Bronchial epithelial cell (primary cell): ENCODE measurements around the gene UBXN11. TPM values are rescaled to one million over a fixed set of nuclear protein-coding genes. Genes with fewer than 3 reads are reported as not detected.
"Not testable (repeated sequence)": the region's sequence is repeated elsewhere in the genome, so short reads cannot be mapped to it uniquely, and the experiment has no call there.

Source experiments
- DNase-seq: peaks from one replicate; pipeline ENCODE4 v3.0.0-alpha.2; 2010; ENCODE audit warnings: low read depth
- FAIRE-seq: peaks from 2 replicates; lab custom pipeline; 2011; peaks lifted over from hg19 to GRCh38; lab: Jason Lieb, UNC
- H3K27me3 ChIP-seq: 2 replicates; pipeline ENCODE4 v1.5.1; 2011; ENCODE audit warnings: low read length; ENCODE audit not compliant: control insufficient read depth, insufficient read depth
- H3K36me3 ChIP-seq: 2 replicates; pipeline ENCODE4 v1.5.1; 2011; ENCODE audit warnings: low read length; ENCODE audit not compliant: control insufficient read depth, insufficient read depth
- H3K4me3 ChIP-seq: 2 replicates; pipeline ENCODE4 v1.5.1; 2011; ENCODE audit warnings: mild to moderate bottlenecking, low read depth, low read length, control low read depth
- CTCF ChIP-seq: IDR thresholded peaks from 2 replicates; pipeline ENCODE4 v1.5.1; 2011; ENCODE audit warnings: mild to moderate bottlenecking, moderate library complexity, low read length, control low read depth, inconsistent platforms; ENCODE audit not compliant: insufficient read depth, severe bottlenecking
- total RNA-seq: library from RNA; depleted of rRNA; stranded (reverse); fragments of >200 nt; gene quantifications from 2 replicates; pipeline ENCODE4 v1.2.1, GENCODE V29; 2014

UBXN11 gene
- total RNA-seq, 1 donor from 2014 or later, result 2.6 TPM

DNA sequence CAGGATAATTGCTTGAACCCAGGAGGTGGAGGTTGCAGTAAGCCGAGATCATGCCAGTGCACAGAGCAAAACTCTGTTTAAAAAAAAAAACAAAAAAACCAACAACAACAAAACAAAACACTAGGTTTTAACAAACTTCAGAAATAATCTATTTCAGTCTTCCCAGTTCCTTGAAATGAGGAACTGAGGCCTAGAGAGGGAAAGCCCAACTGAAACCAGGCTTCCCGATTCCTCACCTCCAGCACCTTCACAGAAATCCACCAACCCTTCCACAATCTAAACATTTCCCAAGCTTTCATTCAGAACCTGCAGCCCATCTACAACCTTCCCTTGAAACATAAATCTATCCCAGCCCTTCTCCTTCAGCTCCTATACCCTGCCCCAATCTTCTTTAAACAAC, 10.7 kb upstream of the UBXN11 start:
- Histone ChIP-seq H3K36me3 (peaks cover 13% of the 10 kb centered on the region), H3K4me3 (no peak overlapping the region), H3K27me3 (no peaks in the 10 kb centered on the region)
- no peak for DNase-seq
- TF ChIP-seq CTCF, result no peak
- no peak for FAIRE-seq

GRCh38 chr1:26315874-26316850, 9.7 kb upstream of the UBXN11 start:
- Histone ChIP-seq H3K27me3 (no peaks in the 10 kb centered on the region), H3K36me3 (peaks cover 10% of the 10 kb centered on the region), H3K4me3 (no peak overlapping the region)
- TF ChIP-seq CTCF, result no peak
- no peak for DNase-seq
- no peak for FAIRE-seq

DNA sequence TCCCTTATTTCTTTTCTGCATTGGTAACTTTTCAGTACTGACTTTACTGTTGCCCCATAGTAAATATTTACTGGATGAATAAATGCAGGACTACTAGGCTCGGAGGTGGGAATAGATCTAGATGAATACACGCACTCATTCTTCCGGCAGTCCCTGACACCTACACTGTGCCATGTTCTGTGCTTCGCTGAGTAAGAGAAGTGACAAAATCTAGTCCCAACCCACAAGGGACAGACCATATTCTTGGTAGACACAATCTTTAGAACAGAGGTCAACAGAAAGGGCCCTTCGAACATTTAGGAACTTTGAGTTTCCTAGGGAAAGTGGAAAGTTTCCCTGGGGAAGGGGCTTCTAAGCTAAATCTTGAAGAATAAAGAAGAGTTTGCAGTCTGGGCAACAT, 8.1 kb upstream of the UBXN11 start:
- TF ChIP-seq CTCF, result no peak
- Histone ChIP-seq H3K36me3 (peaks cover under 1% of the 10 kb centered on the region), H3K4me3 (no peak overlapping the region), H3K27me3 (no peaks in the 10 kb centered on the region)
- no peak for DNase-seq
- FAIRE-seq, result no peak

- not testable (repeated sequence) for FAIRE-seq, H3K4me3 ChIP-seq, H3K36me3 ChIP-seq, H3K27me3 ChIP-seq, DNase-seq
Observed at GRCh38 chr1:26307966-26308899, 1.8 kb upstream of the UBXN11 start.

DNA sequence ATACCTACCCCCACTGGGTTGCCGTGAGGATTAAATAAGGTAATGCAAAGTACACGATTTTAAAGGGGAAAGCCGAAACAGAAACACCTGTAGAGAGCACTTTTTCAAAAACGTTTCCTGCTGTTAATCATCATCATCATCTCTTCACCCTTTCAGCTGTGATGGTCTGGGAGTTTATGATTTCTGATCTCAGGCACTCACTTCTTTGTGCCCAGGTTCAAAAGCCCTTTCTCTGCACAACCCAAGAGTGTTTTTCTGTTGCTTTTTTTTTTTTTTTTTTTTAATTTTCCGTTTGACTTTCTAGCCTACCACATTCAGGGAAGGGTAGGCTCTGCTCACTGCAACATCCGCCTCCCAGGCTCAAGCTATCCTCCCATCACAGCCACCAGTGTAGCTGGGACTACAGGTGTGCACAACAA, 936 bp upstream of the UBXN11 start:
- no peaks in the 10 kb centered on the region for H3K27me3 ChIP-seq
- DNase-seq, result no peak
- no peak overlapping the region for H3K4me3 ChIP-seq
- H3K36me3 ChIP-seq, result no peaks in the 10 kb centered on the region
- FAIRE-seq, result no peak
- no peak for TF ChIP-seq CTCF
